Right lobe of liver (tissue), 4 donors: ENCODE results near the gene TRMT13.

Experiments used
- CTCF ChIP-seq, 4 donors: fragments of 200-600 bp in 3 of 4; fragments of 450-650 bp in 1 of 4; IDR thresholded peaks; one replicate each; pipeline versions ENCODE4 v1.5.1 to v1.8.0; 2016 to 2022; ENCODE audit warnings: antibody characterized with exemption in 4 of 4, mild to moderate bottlenecking in 2 of 4
- POLR2A ChIP-seq: fragments of 450-650 bp; IDR thresholded peaks from one replicate; pipeline ENCODE4 v1.6.1; 2017; ENCODE audit warnings: antibody characterized with exemption, mild to moderate bottlenecking
- donor health status: DM: no; HTN: no; CAD: no.
- donor health status: DM: no; HTN: no; CAD: no.
- donor health status: DM: no; HTN: yes; CAD: no.

- no peak for TF ChIP-seq POLR2A
- no peak for TF ChIP-seq CTCF (IDR thresholded peaks at IDR 0.05)
Measured at GRCh38 chr1:100101564-100101963, 31.4 kb upstream of the TRMT13 start.
